NCI-H1436 (cell line): Measurements from ENCODE around the gene CALCOCO1.
"Not testable (repeated sequence)": the region's sequence is repeated elsewhere in the genome, so short reads cannot be mapped to it uniquely, and the experiment has no call there.

Experiments used
- DNase-seq: peaks from one replicate; lab custom pipeline; 2025; lab: John Stamatoyannopoulos, UW

Gene CALCOCO1, protein sequence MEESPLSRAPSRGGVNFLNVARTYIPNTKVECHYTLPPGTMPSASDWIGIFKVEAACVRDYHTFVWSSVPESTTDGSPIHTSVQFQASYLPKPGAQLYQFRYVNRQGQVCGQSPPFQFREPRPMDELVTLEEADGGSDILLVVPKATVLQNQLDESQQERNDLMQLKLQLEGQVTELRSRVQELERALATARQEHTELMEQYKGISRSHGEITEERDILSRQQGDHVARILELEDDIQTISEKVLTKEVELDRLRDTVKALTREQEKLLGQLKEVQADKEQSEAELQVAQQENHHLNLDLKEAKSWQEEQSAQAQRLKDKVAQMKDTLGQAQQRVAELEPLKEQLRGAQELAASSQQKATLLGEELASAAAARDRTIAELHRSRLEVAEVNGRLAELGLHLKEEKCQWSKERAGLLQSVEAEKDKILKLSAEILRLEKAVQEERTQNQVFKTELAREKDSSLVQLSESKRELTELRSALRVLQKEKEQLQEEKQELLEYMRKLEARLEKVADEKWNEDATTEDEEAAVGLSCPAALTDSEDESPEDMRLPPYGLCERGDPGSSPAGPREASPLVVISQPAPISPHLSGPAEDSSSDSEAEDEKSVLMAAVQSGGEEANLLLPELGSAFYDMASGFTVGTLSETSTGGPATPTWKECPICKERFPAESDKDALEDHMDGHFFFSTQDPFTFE

DNA sequence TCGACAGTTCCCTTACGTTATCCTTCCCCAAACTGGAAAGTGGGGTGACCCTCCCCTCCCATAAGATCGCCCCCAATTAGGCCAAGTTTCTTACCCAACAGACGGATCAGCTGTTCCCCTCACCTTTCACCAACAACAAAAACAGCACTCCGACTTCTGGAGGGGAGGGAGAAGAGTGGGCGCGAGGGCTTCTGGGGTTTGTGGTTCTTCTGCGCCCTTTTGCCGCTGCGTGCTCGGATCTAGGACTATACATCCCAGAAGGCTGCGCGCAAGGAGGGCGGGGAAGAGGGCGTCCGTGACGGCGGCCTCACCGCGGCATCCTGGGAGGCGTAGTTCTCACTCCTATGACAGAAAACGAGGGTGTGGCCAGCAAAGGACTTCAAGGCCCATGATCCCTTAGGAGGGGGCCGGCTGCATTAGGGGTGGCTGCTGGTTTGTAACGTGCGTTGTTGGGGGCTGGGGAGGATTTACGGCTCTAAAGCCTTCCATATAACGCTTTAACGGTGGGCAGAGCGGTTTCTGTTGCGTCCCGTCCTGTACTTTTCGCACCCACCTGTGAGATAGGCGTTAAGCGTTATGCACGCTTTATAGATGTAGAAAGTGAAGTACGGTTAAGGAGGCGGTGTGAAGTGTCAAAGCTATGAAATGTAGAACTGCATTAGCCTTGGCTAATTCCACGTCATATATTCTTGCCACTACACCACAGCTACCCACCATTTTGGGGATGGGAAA lies at the start of gene CALCOCO1:
CALCOCO1 (minus strand) TSS at position 143 of the 732 bp plus-strand sequence. CDS start 2,210 bp downstream, outside the sequence.
- peak; percentile 96 for DNase-seq

DNA sequence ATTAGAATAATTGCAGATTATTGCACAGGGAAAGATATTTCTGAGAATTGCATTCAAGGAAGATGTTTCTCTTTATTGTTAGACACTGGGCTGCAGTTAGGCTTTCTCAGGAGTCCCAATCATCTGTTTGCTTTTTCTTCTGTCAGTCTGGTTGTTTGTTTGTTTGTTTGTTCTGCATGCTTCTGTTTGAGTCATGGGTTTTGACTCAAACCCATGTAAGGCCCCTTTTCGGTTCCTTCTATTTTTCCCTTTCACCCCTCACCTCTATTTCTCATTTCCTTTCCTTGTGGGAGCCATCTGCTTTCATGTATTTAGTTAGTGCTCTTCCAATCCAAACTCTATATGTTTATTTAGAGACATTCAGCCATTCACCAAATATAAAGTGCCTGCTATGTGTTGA lies 49.6 kb upstream of the CALCOCO1 start:
- no peak for DNase-seq

DNA sequence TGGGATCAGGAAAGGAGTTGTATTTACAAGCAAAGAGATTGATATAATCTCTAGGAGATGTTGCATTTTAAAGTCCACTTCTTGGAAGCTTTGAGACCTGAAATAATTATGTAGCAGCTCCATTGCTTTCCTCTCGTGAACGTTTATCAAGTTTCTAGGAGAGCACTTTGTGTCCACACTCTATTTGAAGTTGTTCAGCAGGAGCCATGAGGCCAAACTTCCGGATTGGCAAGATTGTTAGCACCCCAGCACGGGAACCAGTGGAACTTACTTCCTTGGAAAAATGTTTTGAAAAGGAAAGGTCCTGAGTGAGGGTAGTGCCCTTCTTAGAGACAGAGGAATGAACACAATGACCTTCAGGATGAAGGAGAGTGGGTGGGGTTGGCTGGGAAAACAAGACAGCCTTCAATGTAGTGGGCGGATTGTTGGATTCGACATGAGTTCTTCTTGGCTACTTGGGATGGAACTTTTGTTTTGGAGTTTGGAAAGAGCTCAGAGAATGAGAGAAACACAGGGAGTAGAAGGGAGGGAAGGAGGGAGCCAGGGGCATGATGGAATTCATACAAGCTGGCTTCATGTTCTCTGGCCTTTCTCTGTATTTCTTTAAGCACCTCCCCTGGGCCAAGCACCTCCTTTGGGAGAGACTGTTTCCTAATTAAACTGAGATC lies 48.4 kb upstream of the CALCOCO1 start:
- DNase-seq: no peak

DNA sequence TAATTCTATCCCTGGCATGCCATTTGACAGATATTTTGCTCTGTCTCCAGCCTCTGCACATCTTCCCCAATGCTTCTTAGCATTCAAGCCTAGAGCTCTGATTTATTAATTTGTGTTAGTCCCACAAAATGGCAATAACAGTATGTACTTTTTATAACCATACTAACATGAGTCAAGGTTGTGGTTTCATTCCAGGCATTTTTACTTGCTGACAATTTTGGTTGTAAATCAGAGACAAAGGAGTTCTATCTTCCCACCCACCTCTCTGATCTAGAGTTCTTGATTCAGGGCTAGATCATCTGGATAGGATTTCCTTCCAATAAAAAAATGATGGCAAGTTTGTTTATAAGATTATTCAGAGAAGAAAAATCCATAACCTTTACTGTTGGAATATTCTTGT lies 43.0 kb upstream of the CALCOCO1 start:
- DNase-seq: no peak

DNA sequence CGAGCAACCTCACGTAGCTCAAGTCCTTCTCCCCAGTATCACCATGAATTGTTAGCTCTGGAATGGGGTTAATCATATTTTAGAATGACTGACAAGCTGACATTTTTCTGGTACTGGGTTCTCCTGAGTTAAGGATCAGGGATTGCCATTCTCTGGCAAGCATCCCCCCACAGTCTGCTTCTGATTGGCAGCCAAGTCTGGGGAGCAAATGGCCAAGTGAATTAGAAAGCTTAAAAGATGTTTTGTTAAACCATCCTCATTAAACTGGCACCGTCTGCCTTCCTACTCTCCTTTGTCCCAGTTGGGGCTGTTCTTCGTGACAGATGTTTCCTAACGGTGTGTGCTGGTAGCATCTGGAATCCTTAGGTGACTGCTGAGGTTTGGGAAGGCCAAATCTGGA lies 41.7 kb upstream of the CALCOCO1 start:
- no peak for DNase-seq

DNA sequence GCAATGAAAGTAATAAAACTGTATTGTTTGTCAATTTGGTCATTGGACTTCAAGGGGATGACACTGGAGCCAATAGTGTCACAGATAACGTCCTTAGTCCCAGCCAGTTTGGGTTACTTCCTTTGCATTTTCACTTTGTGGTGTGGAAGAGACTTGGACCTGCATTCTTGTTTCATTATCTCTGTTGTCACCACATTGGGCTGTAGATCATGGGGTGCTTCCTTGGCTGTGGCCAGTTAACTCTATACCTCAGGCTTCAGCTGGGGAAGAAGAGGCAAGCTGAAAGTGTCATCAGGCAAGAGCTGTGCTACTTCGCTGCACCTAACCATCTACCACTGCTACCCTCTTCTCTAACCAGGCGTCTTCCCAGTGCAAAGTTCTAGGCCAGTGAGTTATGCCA lies 39.6 kb upstream of the CALCOCO1 start:
- no peak for DNase-seq

DNA sequence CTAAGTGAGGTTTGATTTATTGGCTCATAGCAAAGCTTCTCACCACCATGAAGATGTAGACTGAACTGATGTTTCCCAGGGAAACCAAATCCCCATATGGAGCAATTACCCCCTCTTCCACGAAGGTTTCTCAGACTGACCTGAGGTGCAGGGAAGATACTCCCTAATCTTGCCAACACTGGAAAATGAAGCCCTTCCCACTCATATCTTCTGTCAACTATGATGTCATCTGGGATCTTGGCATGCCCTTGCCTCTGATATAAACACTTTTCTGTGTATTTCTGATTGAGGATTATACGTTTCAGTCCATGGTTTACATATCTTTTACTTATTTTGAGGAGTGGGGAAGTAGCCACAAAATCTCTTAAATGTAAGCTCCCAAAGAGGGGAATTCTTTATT lies 38.6 kb upstream of the CALCOCO1 start:
- no peak for DNase-seq

DNA sequence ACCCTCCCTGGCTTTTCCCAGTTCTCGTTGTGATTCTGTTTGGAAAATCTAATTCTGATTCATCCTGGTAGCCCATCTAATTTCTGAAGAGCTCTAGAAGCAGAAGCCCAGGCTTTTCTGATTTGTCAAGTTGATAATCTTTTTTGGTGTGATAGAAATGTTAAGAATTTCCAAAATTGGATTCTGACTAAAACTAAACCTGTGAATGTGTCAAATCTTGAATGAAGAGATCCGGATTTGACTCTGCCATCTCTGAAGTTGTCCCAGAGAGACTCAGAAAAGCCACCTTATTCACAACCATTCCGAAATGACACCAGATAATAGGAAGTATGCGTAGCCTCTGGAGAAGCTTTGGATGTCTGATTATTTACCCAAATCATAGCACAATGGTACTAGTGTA lies 37.4 kb upstream of the CALCOCO1 start:
- DNase-seq: no peak

DNA sequence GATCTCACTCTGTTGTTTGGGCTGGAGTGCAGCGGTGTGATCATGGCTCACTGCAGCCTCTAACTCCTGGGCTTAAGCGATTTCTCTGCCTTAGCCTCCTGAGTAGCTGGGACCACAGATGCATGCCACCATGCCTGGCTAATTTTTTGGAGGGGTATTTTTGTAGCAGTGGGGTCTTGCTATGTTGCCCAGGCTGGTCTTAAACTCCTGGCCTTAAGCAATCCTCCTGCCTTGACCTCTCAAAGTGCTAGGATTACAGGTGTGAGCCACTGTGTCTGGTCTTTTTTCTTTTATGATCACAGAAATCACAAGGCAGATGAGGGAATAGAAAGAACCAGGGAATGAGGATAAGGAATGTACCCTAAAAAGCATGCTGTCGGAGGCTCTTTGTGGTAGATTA lies 35.5 kb upstream of the CALCOCO1 start:
- DNase-seq: not testable (repeated sequence)

DNA sequence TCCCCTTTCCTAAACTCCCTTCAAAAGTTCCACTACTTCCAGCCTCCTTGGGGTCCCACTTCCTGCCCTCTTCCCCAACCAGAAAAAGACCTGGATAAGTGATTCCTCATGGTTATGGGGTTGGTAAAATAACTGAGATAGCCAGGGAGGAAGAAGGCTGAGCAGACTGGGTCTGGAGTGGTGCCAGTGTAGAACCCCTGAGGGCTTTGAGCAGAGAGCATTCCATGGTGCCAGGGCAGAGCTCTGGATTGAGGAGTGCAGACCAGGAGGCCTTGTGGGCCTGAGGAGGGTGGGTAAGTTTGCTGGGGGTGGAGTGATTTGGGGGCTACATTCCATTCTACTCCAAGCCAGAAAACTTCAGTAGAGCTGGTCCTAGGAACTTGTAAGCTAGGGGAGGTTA lies 34.1 kb upstream of the CALCOCO1 start:
- DNase-seq: no peak

DNA sequence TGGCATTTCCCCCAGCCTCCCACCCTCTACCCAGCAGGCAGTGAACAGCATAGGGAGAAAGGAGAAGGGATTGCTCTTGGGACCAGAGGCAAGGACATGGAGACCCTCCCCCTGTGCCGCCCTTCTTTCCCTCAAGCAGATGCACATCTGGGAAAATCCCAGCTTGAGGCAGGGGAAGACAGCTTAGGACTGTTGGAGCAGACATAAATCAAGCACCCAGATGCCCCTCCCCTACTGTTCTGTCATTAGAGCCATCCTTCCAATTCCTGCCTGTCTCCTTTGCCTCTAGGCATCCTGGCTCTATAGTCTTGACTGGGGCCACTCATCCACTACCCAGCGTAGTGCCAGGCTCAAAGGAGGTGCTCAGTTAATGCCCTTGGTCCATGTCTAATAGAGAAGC lies 32.0 kb upstream of the CALCOCO1 start:
- no peak for DNase-seq

DNA sequence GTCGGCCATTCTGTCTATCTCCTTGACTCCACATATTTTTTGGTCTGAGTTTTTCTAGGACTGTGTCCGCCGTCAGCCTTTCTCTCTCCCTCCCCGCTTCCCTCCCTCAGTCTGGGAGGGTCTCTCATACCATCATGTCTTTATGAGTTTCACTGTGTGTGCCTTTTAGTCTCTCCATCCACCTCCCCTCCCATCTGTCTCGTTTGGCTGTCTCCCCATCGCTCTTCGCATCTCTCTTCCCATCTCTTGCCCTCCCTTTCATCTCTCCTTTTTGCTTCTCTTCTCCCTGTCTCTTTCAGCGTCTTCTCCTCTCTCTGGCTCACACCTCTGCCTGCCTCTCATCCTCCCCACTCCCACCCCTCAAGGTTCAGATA lies 31.5 kb upstream of the CALCOCO1 start:
- no peak for DNase-seq

DNA sequence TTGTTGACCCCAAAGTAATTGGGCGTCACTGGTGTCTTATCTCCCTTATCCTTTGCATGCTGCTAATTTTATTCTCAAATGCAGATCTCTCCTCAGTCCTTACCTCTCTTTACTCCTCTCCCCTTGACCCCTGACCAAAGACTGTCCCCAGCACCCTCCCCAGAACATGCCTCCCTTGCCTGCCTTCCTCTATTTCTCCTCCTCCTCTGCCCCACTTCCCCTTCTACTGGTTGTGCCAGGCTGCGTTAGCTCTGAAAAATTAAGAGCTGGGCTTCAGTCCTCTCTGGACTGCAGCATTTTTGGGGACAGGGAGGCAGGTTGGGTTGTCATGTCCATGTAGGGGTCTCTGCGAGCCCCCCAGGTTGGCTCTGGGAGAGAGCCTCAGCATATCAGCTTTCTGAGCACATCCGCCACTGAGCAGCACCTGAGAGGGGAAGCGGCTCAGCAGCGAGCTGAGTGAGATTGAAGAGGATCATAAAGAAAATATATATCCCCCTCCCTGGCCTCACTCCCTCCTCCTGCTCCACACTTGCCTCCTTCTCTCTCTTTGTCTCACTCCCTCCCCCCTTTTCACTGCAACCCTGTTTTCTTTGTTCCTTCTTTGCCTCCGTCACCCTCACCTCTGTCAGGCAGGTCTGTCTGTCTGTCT lies 31.0 kb upstream of the CALCOCO1 start:
- no peak for DNase-seq

DNA sequence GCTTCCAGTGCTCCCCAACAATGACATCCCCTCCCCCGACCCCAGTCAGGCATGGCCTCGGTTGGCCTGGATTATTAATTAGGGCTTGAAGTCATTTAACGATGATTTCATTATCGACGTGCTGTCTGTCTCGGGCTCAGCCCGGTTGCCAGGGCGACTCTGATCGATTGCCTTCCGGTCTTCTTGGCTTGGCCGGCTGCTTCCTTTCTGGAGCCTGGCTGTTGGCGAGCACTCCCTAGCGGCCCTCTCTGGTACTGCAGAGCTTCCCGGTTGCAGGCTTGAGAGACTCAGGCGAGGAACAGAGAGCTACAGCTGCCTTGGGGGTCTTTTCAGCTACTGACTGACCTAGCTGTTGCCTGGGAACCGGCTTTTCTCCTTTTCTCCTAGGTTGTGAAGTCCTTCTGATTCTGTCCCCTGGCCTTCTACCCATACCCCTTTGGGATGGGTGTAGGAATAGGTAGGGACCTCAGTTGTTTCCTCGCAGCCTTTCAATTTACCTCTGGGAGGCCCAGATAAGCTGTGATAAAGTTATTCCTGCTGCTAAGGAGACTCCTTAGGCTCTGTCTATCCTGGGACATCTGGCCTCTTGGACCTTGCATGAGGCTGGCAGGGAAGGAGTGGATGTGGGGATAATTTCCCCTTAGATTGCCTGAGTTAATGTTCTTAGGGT lies 30.0 kb upstream of the CALCOCO1 start:
- DNase-seq: peak; percentile 31

DNA sequence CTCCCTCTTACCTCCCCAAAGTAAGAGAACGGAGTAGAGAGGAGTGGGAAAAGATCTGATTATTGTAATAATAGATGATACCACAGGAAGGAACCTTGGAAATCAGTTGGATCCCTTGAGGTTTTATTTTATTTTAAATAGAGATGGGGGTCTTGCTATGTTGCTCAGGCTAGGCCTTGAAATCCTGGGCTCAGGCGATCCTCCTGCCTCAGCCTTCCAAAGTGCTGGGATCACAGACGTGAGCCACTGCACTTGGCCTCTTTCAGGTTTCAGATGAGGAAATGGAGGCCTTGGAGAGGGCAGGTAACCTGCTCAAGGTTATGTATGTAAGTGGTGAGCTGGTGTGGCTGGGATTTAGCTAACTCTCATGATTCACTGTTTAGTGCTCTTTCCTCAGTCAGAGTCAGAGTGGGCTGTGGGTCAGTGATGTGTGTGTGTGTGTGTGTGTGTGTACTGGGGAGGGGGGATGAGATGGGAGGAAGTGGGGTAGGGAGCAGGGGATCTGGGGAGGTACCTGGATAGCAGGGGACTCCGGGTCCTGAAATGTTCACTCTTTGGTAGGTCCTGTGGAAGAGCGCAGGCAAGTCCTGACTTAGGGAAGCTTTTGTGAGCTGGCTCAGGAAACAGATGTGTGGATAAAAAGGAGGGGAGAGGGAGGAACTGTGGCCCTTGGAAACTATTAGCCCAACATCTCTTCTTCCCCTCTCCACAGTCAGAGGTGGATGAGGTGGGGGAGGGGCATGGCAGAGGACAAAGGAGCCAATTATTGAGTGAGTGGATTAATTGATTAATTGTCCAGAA lies 29.2 kb upstream of the CALCOCO1 start:
- DNase-seq: no peak

DNA sequence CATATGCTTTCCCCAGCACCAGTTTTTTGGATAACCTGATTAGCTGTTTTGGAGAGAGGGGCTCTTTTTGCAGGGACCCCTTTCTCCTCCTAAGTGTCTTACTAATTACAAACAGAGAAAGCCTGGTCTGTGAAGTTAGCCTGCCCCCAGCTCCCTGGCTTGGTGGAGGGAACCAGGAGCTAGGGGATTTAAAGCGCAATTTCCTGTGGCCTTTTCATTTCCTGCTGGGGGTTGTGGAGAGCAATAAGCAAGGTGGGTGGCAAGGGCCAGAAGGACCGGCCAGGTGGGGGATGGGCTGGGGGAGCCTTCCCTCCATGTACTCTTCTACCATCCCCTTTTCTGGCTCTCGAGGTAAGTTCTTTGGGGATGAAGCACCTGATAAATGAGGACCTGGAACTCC lies 28.6 kb upstream of the CALCOCO1 start:
- DNase-seq: no peak

DNA sequence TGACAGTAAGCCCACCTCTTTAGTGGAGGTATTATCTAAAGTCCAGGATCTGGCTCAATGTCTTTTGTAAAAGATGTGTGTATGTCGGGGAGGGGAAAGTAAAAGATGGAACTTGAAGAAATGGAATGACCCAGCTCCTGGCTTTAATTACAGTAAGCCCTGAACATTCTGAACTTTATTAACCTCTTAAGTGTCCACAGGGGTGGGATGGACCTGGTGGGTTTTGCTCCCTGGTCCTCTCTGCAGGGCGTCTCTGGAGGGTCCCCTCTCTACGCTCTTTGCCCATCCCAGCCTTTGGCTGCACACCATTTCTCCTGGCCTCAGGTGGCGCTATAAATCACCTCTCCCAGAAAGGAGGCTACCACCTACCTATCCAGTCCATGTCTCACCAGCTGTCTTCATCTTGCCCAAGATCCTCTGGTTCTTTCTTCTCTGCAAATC lies 28.2 kb upstream of the CALCOCO1 start:
- no peak for DNase-seq

DNA sequence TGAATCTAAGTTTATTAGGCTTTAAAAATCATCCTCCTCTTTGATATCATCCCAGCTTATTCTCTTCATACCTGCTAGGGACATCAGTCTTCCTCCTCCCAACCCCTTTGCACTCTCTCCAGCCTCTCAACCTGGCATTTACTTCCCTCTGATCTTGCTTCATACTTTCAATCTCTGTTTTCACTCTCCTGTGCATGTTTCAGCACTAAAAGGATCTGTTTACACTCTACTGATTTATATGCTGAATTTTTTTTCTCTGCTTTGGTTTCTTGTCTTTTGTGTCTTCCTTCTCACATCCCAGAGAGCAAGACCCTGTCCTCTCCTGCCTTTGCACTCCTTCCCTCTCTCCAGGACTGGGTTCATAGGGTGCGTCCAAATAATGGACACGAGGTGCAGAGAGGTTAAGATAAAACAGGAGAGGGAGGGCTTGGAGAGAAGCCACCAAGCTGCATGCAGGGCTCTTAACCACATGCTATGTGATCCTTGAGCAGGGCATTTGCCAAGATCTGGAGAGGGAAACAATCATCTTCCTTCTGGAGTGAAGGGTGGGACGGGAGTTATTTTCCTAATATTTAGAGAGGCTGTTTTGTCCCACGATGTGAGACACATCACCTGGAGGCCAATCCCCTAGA lies 27.5 kb upstream of the CALCOCO1 start:
- DNase-seq: no peak

DNA sequence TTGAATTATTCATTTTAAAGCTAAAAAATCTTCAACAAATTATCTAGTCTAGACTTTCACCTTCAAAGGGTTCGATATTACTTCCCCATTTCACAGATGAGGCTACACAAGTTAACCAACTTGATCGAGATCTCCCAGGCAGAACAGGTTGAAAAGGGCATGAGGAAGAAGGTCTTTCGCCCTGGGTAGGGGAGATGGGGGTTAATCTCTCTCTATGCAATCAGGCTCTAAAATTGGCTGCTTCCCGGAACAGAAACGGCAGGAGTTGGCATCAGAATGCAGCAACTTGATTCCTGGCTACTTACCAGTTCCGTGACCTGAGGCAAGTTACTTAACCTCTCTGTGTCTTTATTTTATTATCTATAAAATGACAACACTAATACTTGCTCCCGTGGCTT lies 26.9 kb upstream of the CALCOCO1 start:
- no peak for DNase-seq

DNA sequence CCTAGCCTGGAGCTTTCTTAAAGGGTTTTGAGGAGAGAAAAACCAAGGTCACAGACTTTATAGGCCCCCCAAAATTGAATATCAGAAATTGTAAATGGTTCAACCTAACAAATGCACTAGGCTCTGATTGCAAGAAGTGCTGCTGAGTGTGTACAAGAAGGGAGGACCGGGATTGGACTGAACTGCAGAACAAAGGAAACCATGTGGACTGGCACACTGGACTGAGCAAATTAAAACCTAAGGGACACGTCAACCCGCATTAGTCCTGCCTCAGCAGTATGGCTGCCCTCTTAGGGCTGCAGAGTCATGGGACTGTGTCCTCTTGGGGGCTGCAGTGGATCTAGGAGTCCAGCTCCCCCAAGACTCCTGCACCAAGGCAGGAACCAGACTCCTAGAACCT lies 25.4 kb upstream of the CALCOCO1 start:
- no peak for DNase-seq
